ENCODE results near the gene FUT1. TPM values are rescaled to one million over a fixed set of nuclear protein-coding genes. Genes with fewer than 3 reads are reported as not detected.

Gene FUT1
- total and polyA plus RNA-seq, 9 of the 15 experiments (the other 6 are each of a cell fraction or from before 2014, with no cell fraction given) = 2.3 to 18.5 (median 8.8) TPM

GRCh38 chr19:48777720-48778119, 25.3 kb upstream of the FUT1 start:
- DNase-seq (ENCODE audit: extremely low read depth in 1 of 4, low spot score in 3 of 4) = no peak

More at GRCh38 chr19:48777720-48778119, 25.3 kb upstream of the FUT1 start:
- Histone ChIP-seq H3K27me3 (ENCODE audit: control insufficient read depth in 2 of 2, insufficient read depth in 2 of 2, low read length in 2 of 2) (no peaks in the 10 kb centered on the region), H3K9me3 (replicated peaks; ENCODE audit: control insufficient read depth, insufficient read depth, low read depth, low read length) (no peaks in the 10 kb centered on the region), H3K4me3 (no peak overlapping the region), H3K9ac (ENCODE audit: insufficient read depth in 1 of 2, low read depth in 2 of 2, low read length in 2 of 2) (no peak overlapping the region), H2AFZ (ENCODE audit: low read depth, low read length) (no peak overlapping the region), H3K9me1 (ENCODE audit: control insufficient read depth, insufficient read depth, low read length) (no peaks in the 10 kb centered on the region), H3K27ac (ENCODE audit: extremely low read depth, low read depth, low read length) (no peak overlapping the region), H3K4me2 (ENCODE audit: insufficient read depth, low read length) (no peak overlapping the region), H3K79me2 (ENCODE audit: control insufficient read depth, insufficient read depth, low read length) (no peaks in the 10 kb centered on the region), H3K36me3 (ENCODE audit: control insufficient read depth, insufficient read depth, low read length) (no peaks in the 10 kb centered on the region), H3K4me1 (replicated peaks in 1 of 2; ENCODE audit: control insufficient read depth in 2 of 2, insufficient read depth in 2 of 2, low read length in 2 of 2) (peaks cover 18 to 25% of the 10 kb centered on the region in 2 experiments), H4K20me1 (replicated peaks; ENCODE audit: control insufficient read depth, insufficient read depth, low read length) (no peaks in the 10 kb centered on the region)
- no peak for TF ChIP-seq POLR2AphosphoS2 (IDR thresholded peaks at IDR 0.05; ENCODE audit: low read length)
- no peak for TF ChIP-seq GTF2F1 (IDR thresholded peaks at IDR 0.05; ENCODE audit: low read depth, low read length)
- TF ChIP-seq POLR2B (IDR thresholded peaks at IDR 0.05; ENCODE audit: low read depth, partially characterized antibody) = no peak
- no peak for TF ChIP-seq POLR2G (IDR thresholded peaks at IDR 0.05; ENCODE audit: low read depth, low read length)
- no peak for TF ChIP-seq ZC3H11A (IDR thresholded peaks at IDR 0.05; ENCODE audit: low read depth, low read length)
- no peak for TF ChIP-seq SOX6 (IDR thresholded peaks at IDR 0.05)
- no peak for TF ChIP-seq ETS1 (conservative IDR thresholded peaks at IDR 0.05; ENCODE audit: control insufficient read depth, low read depth, low read length)
- no peak for TF ChIP-seq CBX3 (IDR thresholded peaks at IDR 0.05; ENCODE audit: borderline replicate concordance in 1 of 2, low read length in 2 of 2)
- TF ChIP-seq TOE1 (IDR thresholded peaks at IDR 0.05; ENCODE audit: borderline replicate concordance) = no peak
- TF ChIP-seq TOE1 (CRISPR knock-in tag; IDR thresholded peaks at IDR 0.05; ENCODE audit: borderline replicate concordance, low read depth) = no peak
- no peak for TF ChIP-seq TCF7L2 (IDR thresholded peaks at IDR 0.05; ENCODE audit: low read depth, low read length)
- TF ChIP-seq ZNF699 (CRISPR knock-in tag; IDR thresholded peaks at IDR 0.05; ENCODE audit: insufficient replicate concordance) = no peak
- TF ChIP-seq ZNF232 (CRISPR knock-in tag; IDR thresholded peaks at IDR 0.05) = no peak
- TF ChIP-seq NCOR1 (IDR thresholded peaks at IDR 0.05) = no peak
- ChIA-PET POLR2A (no interaction called here), CTCF (ENCODE audit: low intra/inter-chr PET ratio) (no interaction called here)
- FAIRE-seq = no peak
- ATAC-seq = no peak
- in situ Hi-C loops (cut with MboI) (no loop called here), intact Hi-C loops (cut with micrococcal nuclease) (no loop called here)
- no TSS peak for BruUV-seq (replicated peaks)
- 74% methylated on average over 10 of the region's 12 CpGs for WGBS (ENCODE audit: insufficient coverage, low coverage, missing lambda C conversion rate)

Measured in K562 (cell line).